ENCODE measurements around the gene JOSD2. TPM values are rescaled to one million over a fixed set of nuclear protein-coding genes. Genes with fewer than 3 reads are reported as not detected.

The JOSD2 gene
- total and polyA plus RNA-seq, 8 donors: 16.0 to 52.0 (median 22.5) TPM

DNA sequence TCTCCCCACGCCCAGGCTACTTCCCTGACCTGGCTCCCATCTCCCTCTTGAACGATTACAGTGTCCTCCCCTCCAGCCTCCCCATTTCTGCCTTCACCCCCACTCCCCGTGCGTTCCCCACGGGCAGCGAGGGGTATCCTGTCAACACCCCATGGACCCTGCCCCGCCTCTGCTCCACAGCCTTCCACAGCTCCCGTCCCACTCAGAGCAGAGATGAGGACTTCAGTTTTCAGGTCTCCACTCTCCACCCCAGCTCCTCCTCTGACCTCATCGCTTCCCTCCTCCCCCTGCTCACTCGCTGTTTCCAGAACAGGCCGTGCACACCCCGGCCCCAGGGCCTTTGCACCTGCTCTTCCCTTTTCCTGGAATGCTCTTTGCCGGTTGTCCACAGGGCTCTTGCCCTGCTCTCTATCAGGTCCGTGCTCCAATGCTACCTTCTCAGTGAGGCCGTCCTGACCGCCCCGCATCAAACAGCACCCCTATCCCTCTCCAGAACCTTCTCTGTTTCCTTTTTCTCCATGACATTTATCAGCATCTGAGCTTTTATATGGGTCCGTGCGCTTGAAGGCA is 42.2 kb upstream of the JOSD2 start:
- Histone ChIP-seq H3K4me3 (no peak overlapping the region), H3K4me1 (peaks cover 0 to 11% of the 10 kb centered on the region in 2 donors), H3K36me3 (no peaks in the 10 kb centered on the region), H3K27me3 (peaks cover 0 to 97% of the 10 kb centered on the region in 2 donors), H3K27ac (no peak overlapping the region), H3K9me3 (no peaks in the 10 kb centered on the region)
- TF ChIP-seq CTCF (IDR thresholded peaks at IDR 0.05): no peak
- ATAC-seq (no peak), DNase-seq (no peak)
- intact Hi-C loops (cut with DNase I): no loop called here

DNA sequence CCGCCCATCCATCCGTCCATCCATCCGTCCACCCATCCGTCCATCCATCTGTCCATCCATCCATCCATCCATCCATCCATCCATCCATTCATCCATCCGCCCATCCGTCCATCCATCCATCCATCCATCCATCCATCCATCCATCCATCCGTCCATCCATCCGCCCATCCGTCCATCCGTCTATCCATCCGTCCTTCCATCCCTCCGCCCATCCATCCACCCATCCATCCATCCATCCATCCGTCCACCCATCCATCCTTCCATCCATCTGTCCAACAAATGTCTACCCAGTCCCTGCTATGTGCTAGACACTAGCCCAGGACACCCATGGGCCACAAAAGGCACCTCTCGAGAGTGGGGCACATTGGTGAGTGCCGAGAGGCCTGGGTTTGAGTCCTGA is 41.5 kb upstream of the JOSD2 start:
- Histone ChIP-seq H3K4me3 (no peak overlapping the region), H3K27me3 (peaks cover 0 to 99% of the 10 kb centered on the region in 2 donors), H3K9me3 (no peaks in the 10 kb centered on the region), H3K27ac (no peak overlapping the region), H3K36me3 (no peaks in the 10 kb centered on the region), H3K4me1 (peaks cover 0 to 11% of the 10 kb centered on the region in 2 donors)
- no peak for TF ChIP-seq CTCF (IDR thresholded peaks at IDR 0.05)
- ATAC-seq: no peak
- intact Hi-C loops (cut with DNase I): no loop called here
- DNase-seq: no peak

DNA sequence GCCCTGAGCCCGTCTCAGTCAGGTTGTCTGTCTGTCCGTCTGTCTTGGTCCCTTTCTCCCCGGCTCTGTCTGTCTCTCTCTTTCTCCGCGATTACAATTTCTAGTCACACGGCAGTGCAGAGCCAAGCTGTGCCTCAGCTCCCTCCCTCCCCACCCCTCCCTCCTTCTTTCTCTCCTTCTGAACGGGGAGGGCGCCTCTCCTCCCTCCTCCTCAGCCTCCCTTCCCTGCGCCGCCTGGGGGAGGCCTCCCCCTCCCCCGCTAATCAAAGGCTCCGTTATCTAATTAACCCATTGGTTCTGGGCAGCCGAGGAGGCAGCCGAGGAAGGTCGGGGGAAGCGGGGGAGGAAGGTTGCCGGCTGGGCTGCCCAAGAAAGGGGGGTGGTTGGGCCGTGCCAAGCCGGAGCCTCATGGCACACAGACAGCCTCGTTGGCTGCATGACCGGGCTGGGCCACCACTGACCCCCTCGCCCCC is 40.8 kb upstream of the JOSD2 start:
- Histone ChIP-seq H3K4me3 (no peak overlapping the region), H3K4me1 (peaks cover 0 to 10% of the 10 kb centered on the region in 2 donors), H3K27me3 (peaks cover 0 to 99% of the 10 kb centered on the region in 2 donors), H3K27ac (no peak overlapping the region), H3K9me3 (no peaks in the 10 kb centered on the region), H3K36me3 (no peaks in the 10 kb centered on the region)
- TF ChIP-seq CTCF (IDR thresholded peaks at IDR 0.05): no peak
- intact Hi-C loops (cut with DNase I): no loop called here
- ATAC-seq (no peak), DNase-seq (peak in 2 of 4 donors; percentile 45 to 67)

DNA sequence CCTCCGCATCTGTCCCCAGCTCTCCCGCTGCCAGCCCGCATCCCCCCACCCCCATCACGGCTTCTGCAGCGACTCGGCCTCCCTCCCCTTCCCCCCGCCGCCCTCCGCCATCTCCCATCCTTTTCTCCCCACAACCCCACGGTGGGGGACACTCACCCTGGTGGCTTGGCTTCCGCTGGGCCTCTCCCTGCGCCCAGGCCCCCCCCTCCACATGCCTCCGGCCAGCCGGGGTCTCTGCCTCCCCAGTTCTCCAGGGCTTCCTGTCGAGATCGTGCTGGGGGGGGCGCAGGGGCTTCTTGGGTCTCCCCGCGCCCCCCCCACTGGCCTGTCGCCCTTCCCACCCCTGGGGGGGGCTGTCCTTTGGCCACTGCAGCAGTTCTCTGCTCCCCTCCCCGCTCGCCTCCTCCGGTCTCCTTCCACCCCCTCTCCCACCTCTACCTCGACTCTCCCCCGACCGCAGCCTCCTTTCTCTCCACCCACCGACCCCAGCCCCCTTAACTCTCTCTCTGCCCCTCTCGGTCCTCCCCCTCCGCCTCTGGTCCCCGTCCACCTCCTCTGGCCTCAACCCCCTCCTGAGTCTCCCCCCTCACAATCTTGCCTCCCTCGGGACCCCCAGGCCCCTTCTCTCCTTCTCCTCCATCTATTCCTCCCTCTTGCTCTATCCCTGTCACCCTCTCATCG is 40.2 kb upstream of the JOSD2 start:
- Histone ChIP-seq H3K4me1 (peaks cover 0 to 4% of the 10 kb centered on the region in 2 donors), H3K36me3 (no peaks in the 10 kb centered on the region), H3K27me3 (peaks cover 0 to 95% of the 10 kb centered on the region in 2 donors), H3K9me3 (no peaks in the 10 kb centered on the region), H3K27ac (no peak overlapping the region), H3K4me3 (peak overlapping the region in 1 of 2 donors; percentile 6)
- ATAC-seq: no peak
- TF ChIP-seq CTCF (IDR thresholded peaks at IDR 0.05): no peak
- intact Hi-C loops (cut with DNase I): no loop called here
- no peak for DNase-seq

DNA sequence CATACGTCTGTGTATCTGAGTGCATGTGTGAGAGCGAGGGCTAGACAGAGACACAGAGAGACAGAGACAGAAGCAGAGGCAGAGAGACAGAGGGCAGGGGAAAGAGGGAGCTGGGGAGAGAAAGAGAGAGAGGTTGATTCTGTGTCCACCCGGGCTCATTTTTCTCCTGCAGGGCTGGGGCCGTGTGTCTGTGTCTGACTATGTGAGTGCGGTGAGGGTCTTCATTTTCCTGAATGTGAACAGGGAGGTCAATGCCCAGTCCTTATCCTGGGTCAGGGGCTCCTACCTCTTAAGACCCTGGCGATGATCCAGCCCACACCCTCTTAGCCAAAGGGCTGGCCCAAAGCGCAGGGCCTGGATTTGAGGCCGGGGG is 39.6 kb upstream of the JOSD2 start:
- Histone ChIP-seq H3K27me3 (peaks cover 0 to 89% of the 10 kb centered on the region in 2 donors), H3K4me3 (peak overlapping the region in 1 of 2 donors; percentile 6), H3K27ac (no peak overlapping the region), H3K9me3 (no peaks in the 10 kb centered on the region), H3K4me1 (no peaks in the 10 kb centered on the region), H3K36me3 (no peaks in the 10 kb centered on the region)
- DNase-seq (no peak), ATAC-seq (no peak)
- intact Hi-C loops (cut with DNase I): no loop called here
- TF ChIP-seq CTCF (IDR thresholded peaks at IDR 0.05): no peak

Data from left lung (tissue), 10 donors.